HepG2 (cell line): ENCODE measurements around the gene SUSD4. TPM values are rescaled to one million over a fixed set of nuclear protein-coding genes. Genes with fewer than 3 reads are reported as not detected.

Experiments used
- ATAC-seq: fragments of 200-7000 bp; cut with Tn5 transposase; 3 replicates; pipeline ENCODE4 v1.9.1; 2020; ENCODE audit warnings: mild to moderate bottlenecking, moderate library complexity
- BruUV-seq: library from RNA; stranded (reverse); fragments of 400-500 nt; replicated peaks from 2 replicates; lab custom pipeline; 2021; lab: Mats Ljungman, UMichigan
- CTCF ChIA-PET: fragments of 300-600 bp; formaldehyde crosslinking; extraction: SDS; loops from one replicate; lab custom pipeline; 2021; ENCODE audit warnings: low total read pairs, inconsistent platforms, low intra/inter-chr PET ratio; lab: Yijun Ruan, JAX
- POLR2A ChIA-PET: fragments of 350-600 bp; sonication (Branson Sonifier 250); formaldehyde crosslinking; loops from one replicate; lab custom pipeline; 2020; ENCODE audit warnings: antibody characterized with exemption, inconsistent platforms; lab: Yijun Ruan, JAX
- DNase-seq: peaks from one replicate; pipeline ENCODE4 v3.0.0-alpha.2; 2015; ENCODE audit warnings: low spot score
- FAIRE-seq: peaks from 3 replicates; lab custom pipeline; 2011; peaks lifted over from hg19 to GRCh38; lab: Jason Lieb, UNC
- H2AFZ ChIP-seq: one replicate; pipeline ENCODE4 v1.6.1; 2011; ENCODE audit warnings: low read length, inconsistent platforms
- H3K27ac ChIP-seq: fragments of 300-600 bp; 3 replicates; pipeline ENCODE4 v1.8.0; 2011; ENCODE audit warnings: mixed run types, mild to moderate bottlenecking, mixed read lengths, low read length, inconsistent platforms; ENCODE audit not compliant: insufficient read depth; ENCODE audit errors: extremely low read length
- H3K27me3 ChIP-seq, 2 experiments: fragments of 200-600 bp in 1 of 2; 2 replicates in 1 of 2; 3 replicates in 1 of 2; pipeline versions ENCODE4 v1.6.0 to v1.8.0; 2011; ENCODE audit warnings: low read length in 2 of 2, mild to moderate bottlenecking in 2 of 2, moderate library complexity in 2 of 2, inconsistent platforms in 1 of 2; ENCODE audit not compliant: insufficient read depth in 2 of 2, control insufficient read depth in 1 of 2
- H3K36me3 ChIP-seq, 2 experiments: fragments of 200-600 bp in 1 of 2; replicated peaks in 1 of 2; 2 replicates in 1 of 2; 3 replicates in 1 of 2; pipeline versions ENCODE4 v1.5.1 to v1.8.0; 2011; ENCODE audit warnings: low read length in 2 of 2, inconsistent platforms in 1 of 2; ENCODE audit not compliant: insufficient read depth in 2 of 2, control insufficient read depth in 1 of 2
- H3K4me1 ChIP-seq: 2 replicates; pipeline ENCODE4 v1.5.1; 2012; ENCODE audit warnings: low read length, inconsistent platforms; ENCODE audit not compliant: insufficient read depth
- H3K4me2 ChIP-seq: 2 replicates; pipeline ENCODE4 v1.6.0; 2011; ENCODE audit warnings: low read depth, low read length, inconsistent platforms
- H3K4me3 ChIP-seq, 3 experiments: fragments of 200-600 bp in 1 of 3; sonication (generic), shearing (Covaris generic) in 1 of 3; replicated peaks in 1 of 3; 2 replicates each; pipeline ENCODE4 v1.5.1; 2011 to 2016; ENCODE audit warnings: low read length in 3 of 3, inconsistent platforms in 2 of 3, low read depth in 2 of 3, mild to moderate bottlenecking in 2 of 3, control low read depth in 1 of 3, mixed read lengths in 1 of 3; ENCODE audit not compliant: insufficient read depth in 1 of 3
- H3K79me2 ChIP-seq: one replicate; pipeline ENCODE4 v1.6.1; 2011; ENCODE audit warnings: low read length, inconsistent platforms; ENCODE audit not compliant: insufficient read depth
- H3K9ac ChIP-seq: 2 replicates; pipeline ENCODE4 v1.6.0; 2011; ENCODE audit warnings: mild to moderate bottlenecking, low read depth, low read length, inconsistent platforms; ENCODE audit not compliant: insufficient read depth
- H3K9me3 ChIP-seq: 2 replicates; pipeline ENCODE4 v1.5.1; 2012; ENCODE audit warnings: mild to moderate bottlenecking, low read length
- H4K20me1 ChIP-seq: 2 replicates; pipeline ENCODE4 v1.6.0; 2011; ENCODE audit warnings: inconsistent platforms, mild to moderate bottlenecking, low read length, moderate library complexity; ENCODE audit not compliant: insufficient read depth
- GABPB1 ChIP-seq: IDR thresholded peaks from 2 replicates; pipeline ENCODE4 v1.6.1; 2016; ENCODE audit warnings: mild to moderate bottlenecking, missing genetic modification reagents, moderate library complexity, missing compliant biosample characterization
- HCFC1 ChIP-seq: fragments of 150-350 bp; IDR thresholded peaks from 2 replicates; pipeline ENCODE4 v1.6.1; 2014; ENCODE audit warnings: low read depth, low read length
- HMGXB3 ChIP-seq: sonication (generic); formaldehyde crosslinking; IDR thresholded peaks from 2 replicates; pipeline ENCODE4 v1.4.0; 2020; ENCODE audit warnings: missing genetic modification reagents, borderline replicate concordance
- NCOA2 ChIP-seq: sonication (generic); formaldehyde crosslinking; IDR thresholded peaks from 2 replicates; pipeline ENCODE4 v1.8.0; 2022; ENCODE audit warnings: inconsistent platforms
- PRPF4 ChIP-seq: fragments of 200-400 bp; formaldehyde crosslinking; IDR thresholded peaks from 2 replicates; pipeline ENCODE4 v1.6.1; 2016; ENCODE audit warnings: low read length, low read depth; ENCODE audit not compliant: poor library complexity, severe bottlenecking
- REL ChIP-seq: sonication (generic); formaldehyde crosslinking; conservative IDR thresholded peaks from 2 replicates; pipeline ENCODE4 v1.8.0; 2022; ENCODE audit warnings: mild to moderate bottlenecking, missing genetic modification reagents, moderate library complexity
- RFXANK ChIP-seq: IDR thresholded peaks from 2 replicates; pipeline ENCODE4 v1.6.1; 2016
- ZNF335 ChIP-seq: sonication (generic); formaldehyde crosslinking; IDR thresholded peaks from 2 replicates; pipeline ENCODE4 v1.4.0; 2020; ENCODE audit warnings: missing genetic modification reagents
- ZNF605 ChIP-seq: sonication (generic); formaldehyde crosslinking; IDR thresholded peaks from 2 replicates; pipeline ENCODE4 v1.8.0; 2022; ENCODE audit warnings: mild to moderate bottlenecking, missing genetic modification reagents
- in situ Hi-C: cut with HindIII; loops from 2 replicates; pipeline ENCODE4 v1.10.0; 2017; ENCODE audit warnings: low pct_unique_long_range_greater_than_20kb; ENCODE audit not compliant: extremely low pct_ligation_motif_present
- intact Hi-C: fragments of 100-400 bp; cut with micrococcal nuclease; formaldehyde crosslinking; loops from one replicate; pipeline ENCODE4 v1.10.0; 2022; ENCODE audit not compliant: unreplicated experiment
- polyA plus RNA-seq, 8 experiments: library from polyadenylated mRNA; depleted of rRNA in 3 of 8; stranded (reverse) in 7 of 8; unstranded in 1 of 8; fragments of >200 nt; fragmentation: Illumina TruSeq in 4 of 8; extraction: Trizol in 4 of 8; gene quantifications; 2 replicates each; pipeline versions ENCODE4 v1.2.1 to v1.2.3, GENCODE V29; 2011 to 2016; ENCODE audit warnings: low read depth in 4 of 8, missing spikeins in 1 of 8, mixed read lengths in 1 of 8; ENCODE audit not compliant: insufficient read depth in 1 of 8
- total RNA-seq, 5 experiments: library from RNA; depleted of rRNA; stranded (reverse); fragments of >200 nt; fragmentation: Illumina TruSeq; extraction: Trizol; gene quantifications; 2 replicates each; pipeline ENCODE4 v1.2.3, GENCODE V29; 2016; ENCODE audit warnings: low read depth in 1 of 5
- TF ChIP-seq, protein P1 (sequence below): IDR thresholded peaks from 2 replicates; pipeline ENCODE4 v1.6.1; 2018; ENCODE audit warnings: missing genetic modification reagents, mild to moderate bottlenecking, missing compliant biosample characterization
- TF ChIP-seq, protein P2 (sequence below): sonication (generic); formaldehyde crosslinking; conservative IDR thresholded peaks from 2 replicates; pipeline ENCODE4 v1.8.0; 2022; ENCODE audit warnings: low read depth, missing genetic modification reagents

SUSD4 gene
- total and polyA plus RNA-seq, 2 of the 13 experiments (the other 11 are each of a cell fraction or from before 2014, with no cell fraction given) = not detected

DNA sequence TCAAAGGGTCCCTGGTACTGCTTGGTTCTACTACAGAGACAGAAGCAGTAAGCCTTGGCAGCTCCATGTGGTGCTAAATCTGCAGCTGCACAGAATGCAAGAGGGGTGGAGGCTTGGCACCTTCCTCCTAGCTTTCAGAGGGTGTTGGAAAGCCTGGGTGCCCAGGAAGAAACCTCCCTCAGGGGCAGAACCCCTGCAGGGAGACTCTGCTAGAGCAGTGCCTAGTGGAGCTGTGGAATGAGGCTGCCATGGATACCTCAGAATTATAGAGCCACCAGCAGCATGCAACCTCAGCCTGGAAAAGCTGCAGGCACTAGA, 144.7 kb downstream of the SUSD4 start:
- ATAC-seq (no peak), DNase-seq (no peak), FAIRE-seq (no peak)
- peaks cover 0 to 11% of the 10 kb centered on the region in 2 experiments; a peak in 3 of 5 replicates for H3K27me3 ChIP-seq
- H3K9ac ChIP-seq = no peak overlapping the region
- H3K4me3 ChIP-seq = no peak overlapping the region
- H3K79me2 ChIP-seq = no peaks in the 10 kb centered on the region
- intact Hi-C loops = no loop called here
- no peaks in the 10 kb centered on the region for H3K4me1 ChIP-seq
- CTCF ChIA-PET = no interaction called here
- H3K9me3 ChIP-seq = peaks cover 11% of the 10 kb centered on the region; the same call in 1 of the 2 replicates
- POLR2A ChIA-PET = no interaction called here
- in situ Hi-C loops = no loop called here
- no peak overlapping the region for H3K27ac ChIP-seq
- H3K36me3 ChIP-seq = no peaks in the 10 kb centered on the region
- H3K4me2 ChIP-seq = no peak overlapping the region
- no TSS peak for BruUV-seq
- H4K20me1 ChIP-seq = no peaks in the 10 kb centered on the region
- no peak overlapping the region for H2AFZ ChIP-seq
- no peak for TF ChIP-seq NCOA2
- TF ChIP-seq REL (CRISPR knock-in tag) = no peak
- no peak for TF ChIP-seq RFXANK
- TF ChIP-seq, protein P1, sequence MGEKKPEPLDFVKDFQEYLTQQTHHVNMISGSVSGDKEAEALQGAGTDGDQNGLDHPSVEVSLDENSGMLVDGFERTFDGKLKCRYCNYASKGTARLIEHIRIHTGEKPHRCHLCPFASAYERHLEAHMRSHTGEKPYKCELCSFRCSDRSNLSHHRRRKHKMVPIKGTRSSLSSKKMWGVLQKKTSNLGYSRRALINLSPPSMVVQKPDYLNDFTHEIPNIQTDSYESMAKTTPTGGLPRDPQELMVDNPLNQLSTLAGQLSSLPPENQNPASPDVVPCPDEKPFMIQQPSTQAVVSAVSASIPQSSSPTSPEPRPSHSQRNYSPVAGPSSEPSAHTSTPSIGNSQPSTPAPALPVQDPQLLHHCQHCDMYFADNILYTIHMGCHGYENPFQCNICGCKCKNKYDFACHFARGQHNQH (CRISPR knock-in tag) = no peak
- no peak for TF ChIP-seq PRPF4
- TF ChIP-seq ZNF335 = no peak
- no peak for TF ChIP-seq GABPB1 (CRISPR knock-in tag)
- TF ChIP-seq, protein P2, sequence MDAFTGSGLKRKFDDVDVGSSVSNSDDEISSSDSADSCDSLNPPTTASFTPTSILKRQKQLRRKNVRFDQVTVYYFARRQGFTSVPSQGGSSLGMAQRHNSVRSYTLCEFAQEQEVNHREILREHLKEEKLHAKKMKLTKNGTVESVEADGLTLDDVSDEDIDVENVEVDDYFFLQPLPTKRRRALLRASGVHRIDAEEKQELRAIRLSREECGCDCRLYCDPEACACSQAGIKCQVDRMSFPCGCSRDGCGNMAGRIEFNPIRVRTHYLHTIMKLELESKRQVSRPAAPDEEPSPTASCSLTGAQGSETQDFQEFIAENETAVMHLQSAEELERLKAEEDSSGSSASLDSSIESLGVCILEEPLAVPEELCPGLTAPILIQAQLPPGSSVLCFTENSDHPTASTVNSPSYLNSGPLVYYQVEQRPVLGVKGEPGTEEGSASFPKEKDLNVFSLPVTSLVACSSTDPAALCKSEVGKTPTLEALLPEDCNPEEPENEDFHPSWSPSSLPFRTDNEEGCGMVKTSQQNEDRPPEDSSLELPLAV = no peak
- TF ChIP-seq HMGXB3 (CRISPR knock-in tag) = no peak
- no peak for TF ChIP-seq HCFC1
- TF ChIP-seq ZNF605 (CRISPR knock-in tag) = no peak
